OCI-LY7 (cell line): ENCODE results near the gene DIP2A.

Experiments
- EZH2phosphoT487 ChIP-seq: fragments of 200-600 bp; sonication (generic); IDR thresholded peaks from 2 replicates; pipeline ENCODE4 v1.6.1; 2018; ENCODE audit warnings: low read depth, borderline replicate concordance, mild to moderate bottlenecking, mixed run types, antibody characterized with exemption, low read length, moderate library complexity, mixed read lengths
- TF ChIP-seq, protein P1 (sequence below): fragments of 200-600 bp; sonication (generic); conservative IDR thresholded peaks from 2 replicates; pipeline ENCODE4 v1.5.1; 2014; ENCODE audit warnings: mild to moderate bottlenecking, antibody characterized with exemption, low read length, moderate library complexity, mixed read lengths

GRCh38 chr21:46594276-46594675, 135.6 kb downstream of the DIP2A start:
- TF ChIP-seq, protein P1, sequence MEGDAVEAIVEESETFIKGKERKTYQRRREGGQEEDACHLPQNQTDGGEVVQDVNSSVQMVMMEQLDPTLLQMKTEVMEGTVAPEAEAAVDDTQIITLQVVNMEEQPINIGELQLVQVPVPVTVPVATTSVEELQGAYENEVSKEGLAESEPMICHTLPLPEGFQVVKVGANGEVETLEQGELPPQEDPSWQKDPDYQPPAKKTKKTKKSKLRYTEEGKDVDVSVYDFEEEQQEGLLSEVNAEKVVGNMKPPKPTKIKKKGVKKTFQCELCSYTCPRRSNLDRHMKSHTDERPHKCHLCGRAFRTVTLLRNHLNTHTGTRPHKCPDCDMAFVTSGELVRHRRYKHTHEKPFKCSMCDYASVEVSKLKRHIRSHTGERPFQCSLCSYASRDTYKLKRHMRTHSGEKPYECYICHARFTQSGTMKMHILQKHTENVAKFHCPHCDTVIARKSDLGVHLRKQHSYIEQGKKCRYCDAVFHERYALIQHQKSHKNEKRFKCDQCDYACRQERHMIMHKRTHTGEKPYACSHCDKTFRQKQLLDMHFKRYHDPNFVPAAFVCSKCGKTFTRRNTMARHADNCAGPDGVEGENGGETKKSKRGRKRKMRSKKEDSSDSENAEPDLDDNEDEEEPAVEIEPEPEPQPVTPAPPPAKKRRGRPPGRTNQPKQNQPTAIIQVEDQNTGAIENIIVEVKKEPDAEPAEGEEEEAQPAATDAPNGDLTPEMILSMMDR = no peak
- TF ChIP-seq EZH2phosphoT487 = no peak
